ENCODE results near the gene LHFPL3. TPM values are rescaled to one million over a fixed set of nuclear protein-coding genes. Genes with fewer than 3 reads are reported as not detected.

Gene LHFPL3
- total and polyA plus RNA-seq, 2 donors (not counting 3 experiments of a cell fraction or from before 2014, with no cell fraction given), result not detected

GRCh38 chr7:104895522-104896236 is 567.3 kb downstream of the LHFPL3 start:
- H3K27me3 ChIP-seq (ENCODE audit: control insufficient read depth in 2 of 2, insufficient read depth in 2 of 2, low read length in 2 of 2), result no peaks in the 10 kb centered on the region
- H4K20me1 ChIP-seq (replicated peaks; ENCODE audit: control insufficient read depth, extremely low read depth, insufficient read depth, low read length), result no peaks in the 10 kb centered on the region
- DNase-seq (ENCODE audit: low read depth, low spot score) (no peak), FAIRE-seq (no peak)
- no peak overlapping the region for H3K27ac ChIP-seq (ENCODE audit: insufficient read depth, low read depth, low read length)
- intact Hi-C loops (cut with micrococcal nuclease) (no loop called here), dilution Hi-C loops (cut with MboI; ENCODE audit: extremely low pct_ligation_motif_present, low sequenced_read_pairs) (no loop called here)
- TF ChIP-seq POLR2A (IDR thresholded peaks at IDR 0.05; ENCODE audit: low read depth, low read length) (no peak), GATA2 (IDR thresholded peaks at IDR 0.05; ENCODE audit: insufficient read depth, insufficient read length, low read depth, low read length) (no peak), MYC (IDR thresholded peaks at IDR 0.05; ENCODE audit: low read depth, low read length) (no peak), JUN (IDR thresholded peaks at IDR 0.05; ENCODE audit: borderline replicate concordance, insufficient read depth, insufficient read length, low read depth) (no peak), EZH2 (IDR thresholded peaks at IDR 0.05; ENCODE audit: borderline replicate concordance, low read depth, low read length, severe bottlenecking) (no peak), CTCF (IDR thresholded peaks at IDR 0.05; ENCODE audit: extremely low read depth in 1 of 2, insufficient read depth in 1 of 2, low read depth in 1 of 2, low read length in 2 of 2) (no peak), FOS (IDR thresholded peaks at IDR 0.05; ENCODE audit: borderline replicate concordance, insufficient read depth, low read length) (no peak), POLR2AphosphoS5 (IDR thresholded peaks at IDR 0.05; ENCODE audit: insufficient read depth, low read depth, low read length) (no peak), MAX (IDR thresholded peaks at IDR 0.05; ENCODE audit: insufficient read depth, insufficient read length) (no peak)
- CTCF ChIA-PET, result interaction anchor here (1.7 to 2.7 kb wide), 2 partner anchors 12 to 23 kb away, joined by 8 to 13 read pairs; no protein-coding TSS in a partner anchor
- H3K9me3 ChIP-seq (replicated peaks; ENCODE audit: control insufficient read depth, insufficient read depth, low read length), result no peaks in the 10 kb centered on the region
- H3K9ac ChIP-seq (replicated peaks; ENCODE audit: extremely low read depth, insufficient read depth, low read length), result no peak overlapping the region
- no TSS peak for BruUV-seq (replicated peaks)
- POLR2A ChIA-PET, result no interaction called here
- no peak overlapping the region for H2AFZ ChIP-seq (ENCODE audit: low read depth, low read length)
- no peaks in the 10 kb centered on the region for H3K79me2 ChIP-seq (ENCODE audit: control insufficient read depth, insufficient read depth, low read length)
- no peaks in the 10 kb centered on the region for H3K4me1 ChIP-seq (ENCODE audit: control insufficient read depth, extremely low read depth, insufficient read depth, low read length)
- H3K36me3 ChIP-seq (ENCODE audit: control insufficient read depth in 2 of 2, extremely low read depth in 1 of 2, insufficient read depth in 2 of 2, low read length in 2 of 2), result no peaks in the 10 kb centered on the region
- no peak overlapping the region for H3K4me2 ChIP-seq (ENCODE audit: insufficient read depth, low read length)
- no peaks in the 10 kb centered on the region for H3K9me1 ChIP-seq (replicated peaks; ENCODE audit: control insufficient read depth, extremely low read depth, insufficient read depth, low read length)
- no peak overlapping the region for H3K4me3 ChIP-seq (replicated peaks in 1 of 3; ENCODE audit: insufficient read depth in 1 of 3, low read depth in 1 of 3, low read length in 3 of 3)

Measured in endothelial cell of umbilical vein (primary cell).